Measurements from ENCODE around the gene STAT5B. TPM values are rescaled to one million over a fixed set of nuclear protein-coding genes. Genes with fewer than 3 reads are reported as not detected.

STAT5B gene
- total and polyA plus RNA-seq, 2 of the 13 experiments (the other 11 are each of a cell fraction or from before 2014, with no cell fraction given): 21.0 to 42.8 TPM

DNA sequence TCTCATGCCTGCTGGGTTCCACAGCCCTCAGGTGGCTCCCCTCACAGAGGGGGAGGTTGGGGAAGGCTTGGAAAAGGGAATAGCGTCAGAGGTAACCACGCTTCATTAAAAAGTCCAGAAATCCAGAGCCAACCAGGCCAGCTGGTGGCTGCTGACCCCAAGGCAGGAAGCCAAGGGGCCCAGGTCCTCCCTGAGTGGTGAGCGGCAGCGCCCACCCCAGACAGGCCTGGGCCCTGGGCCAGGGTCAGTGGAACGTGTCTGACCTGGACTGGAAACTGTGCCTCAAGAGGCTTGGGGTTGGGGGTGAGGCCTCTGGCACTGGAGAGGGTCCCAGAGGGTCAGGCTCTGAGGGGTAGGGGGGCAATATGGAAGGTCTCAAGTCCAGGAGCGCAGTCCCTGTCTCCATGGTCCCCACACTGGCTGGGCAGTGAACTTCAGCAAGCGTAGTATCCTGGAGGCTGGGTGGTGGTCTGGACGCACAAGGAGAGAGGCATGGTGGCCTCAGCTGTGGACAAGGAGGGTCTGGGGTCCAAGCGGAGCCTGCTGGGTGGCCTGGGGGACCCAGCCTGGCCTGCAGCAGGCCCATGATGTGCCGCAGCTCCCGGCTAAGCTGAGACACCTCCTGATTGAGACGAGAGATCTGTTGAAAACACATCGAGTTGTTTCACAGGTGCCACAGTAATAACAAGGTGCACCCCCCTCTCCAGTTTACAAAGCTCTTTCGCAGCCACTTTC lies 116.2 kb downstream of the STAT5B start (continued):
- TF ChIP-seq ZNF788 (CRISPR knock-in tag; IDR thresholded peaks at IDR 0.05; ENCODE audit: borderline replicate concordance): 0 out of 2 replicates have a peak, but pooled peaks have one; percentile 19

DNA sequence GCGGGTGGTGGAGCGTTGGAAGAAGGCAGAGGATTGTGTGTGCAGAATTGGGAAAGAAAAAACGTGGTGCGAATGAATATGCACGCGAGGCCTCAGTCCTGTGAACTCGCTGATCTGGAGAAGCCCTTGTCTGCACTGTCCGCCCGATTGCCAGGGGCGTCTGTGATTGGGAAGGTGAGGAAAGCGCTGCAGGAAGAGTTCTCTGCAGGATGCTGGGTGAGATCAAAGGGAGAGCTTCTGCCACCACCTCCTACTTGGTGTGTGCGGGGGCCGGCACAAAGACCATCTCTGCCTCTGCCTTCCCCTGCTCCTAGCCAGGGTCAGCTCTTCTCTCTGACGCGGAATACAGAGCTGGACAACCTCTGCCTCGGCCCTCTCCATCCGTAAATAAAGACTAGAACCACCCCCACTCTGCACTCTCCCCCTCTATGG lies 120.6 kb downstream of the STAT5B start:
- no TSS peak for BruUV-seq (replicated peaks)
- H3K9me3 ChIP-seq (ENCODE audit: low read length): no peaks in the 10 kb centered on the region
- no peaks in the 10 kb centered on the region; a peak in 1 of 5 replicates for H3K27me3 ChIP-seq (ENCODE audit: control insufficient read depth in 1 of 2, insufficient read depth in 2 of 2, low read length in 2 of 2)
- peaks cover 1 to 8% of the 10 kb centered on the region in 2 experiments; a peak in 2 of 5 replicates for H3K36me3 ChIP-seq (replicated peaks in 1 of 2; ENCODE audit: control insufficient read depth in 1 of 2, insufficient read depth in 2 of 2, low read length in 2 of 2)
- intact Hi-C loops (cut with micrococcal nuclease; ENCODE audit: unreplicated experiment): loop anchor here (5.0 kb wide), 1 partner anchor 33 kb away; the partner anchor contains the start of genes HSPB9 and KAT2A
- no peak overlapping the region for H3K9ac ChIP-seq (ENCODE audit: insufficient read depth, low read depth, low read length)
- peaks cover 56% of the 10 kb centered on the region for H3K4me1 ChIP-seq (ENCODE audit: insufficient read depth, low read length)
- POLR2A ChIA-PET: no interaction called here
- CTCF ChIA-PET (ENCODE audit: low intra/inter-chr PET ratio, low total read pairs): no interaction called here
- WGBS (ENCODE audit: low lambda C conversion rate): 77% methylated on average over 17 of the region's 17 CpGs
- no peak overlapping the region for H2AFZ ChIP-seq (ENCODE audit: low read length)
- peak overlapping the region; percentile 46 for H3K4me2 ChIP-seq (ENCODE audit: low read depth, low read length)
- ATAC-seq: no peak
- DNase-seq (ENCODE audit: low spot score): no peak
- in situ Hi-C loops (cut with HindIII; ENCODE audit: extremely low pct_ligation_motif_present, low pct_unique_long_range_greater_than_20kb): no loop called here
- no peak overlapping the region for H3K27ac ChIP-seq (ENCODE audit: extremely low read length, insufficient read depth, low read length)
- peaks cover 5% of the 10 kb centered on the region; the same call in 1 of the 2 replicates for H4K20me1 ChIP-seq (ENCODE audit: insufficient read depth, low read length)
- FAIRE-seq: no peak
- TF ChIP-seq ZNF616 (CRISPR knock-in tag; IDR thresholded peaks at IDR 0.05; ENCODE audit: low read depth) (0 out of 2 replicates have a peak, but pooled peaks have one; percentile 44), CHCHD3 (CRISPR knock-in tag; IDR thresholded peaks at IDR 0.05) (no peak), ZNF772 (CRISPR knock-in tag; IDR thresholded peaks at IDR 0.05) (0 out of 2 replicates have a peak, but pooled peaks have one; percentile 20), ZNF501 (CRISPR knock-in tag; IDR thresholded peaks at IDR 0.05) (0 out of 2 replicates have a peak, but pooled peaks have one; percentile 6), ZNF563 (CRISPR knock-in tag; IDR thresholded peaks at IDR 0.05) (peak; percentile 63; the same call in 1 of the 2 replicates), SRSF4 (IDR thresholded peaks at IDR 0.05; ENCODE audit: low read depth, low read length, poor library complexity, severe bottlenecking) (no peak), TCF12 (IDR thresholded peaks at IDR 0.05) (no peak), TCF12 (CRISPR knock-in tag; IDR thresholded peaks at IDR 0.05) (peak; percentile 32; the same call in 1 of the 2 replicates)
- TF ChIP-seq, protein P1, sequence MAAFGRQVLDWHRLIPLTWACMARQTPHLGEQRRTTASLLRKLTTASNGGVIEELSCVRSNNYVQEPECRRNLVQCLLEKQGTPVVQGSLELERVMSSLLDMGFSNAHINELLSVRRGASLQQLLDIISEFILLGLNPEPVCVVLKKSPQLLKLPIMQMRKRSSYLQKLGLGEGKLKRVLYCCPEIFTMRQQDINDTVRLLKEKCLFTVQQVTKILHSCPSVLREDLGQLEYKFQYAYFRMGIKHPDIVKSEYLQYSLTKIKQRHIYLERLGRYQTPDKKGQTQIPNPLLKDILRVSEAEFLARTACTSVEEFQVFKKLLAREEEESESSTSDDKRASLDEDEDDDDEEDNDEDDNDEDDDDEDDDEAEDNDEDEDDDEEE (CRISPR knock-in tag; IDR thresholded peaks at IDR 0.05): 0 out of 2 replicates have a peak, but pooled peaks have one; percentile 35
- TF ChIP-seq, protein P2, sequence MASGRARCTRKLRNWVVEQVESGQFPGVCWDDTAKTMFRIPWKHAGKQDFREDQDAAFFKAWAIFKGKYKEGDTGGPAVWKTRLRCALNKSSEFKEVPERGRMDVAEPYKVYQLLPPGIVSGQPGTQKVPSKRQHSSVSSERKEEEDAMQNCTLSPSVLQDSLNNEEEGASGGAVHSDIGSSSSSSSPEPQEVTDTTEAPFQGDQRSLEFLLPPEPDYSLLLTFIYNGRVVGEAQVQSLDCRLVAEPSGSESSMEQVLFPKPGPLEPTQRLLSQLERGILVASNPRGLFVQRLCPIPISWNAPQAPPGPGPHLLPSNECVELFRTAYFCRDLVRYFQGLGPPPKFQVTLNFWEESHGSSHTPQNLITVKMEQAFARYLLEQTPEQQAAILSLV (CRISPR knock-in tag; IDR thresholded peaks at IDR 0.05; ENCODE audit: borderline replicate concordance): no peak
- TF ChIP-seq, protein P3, sequence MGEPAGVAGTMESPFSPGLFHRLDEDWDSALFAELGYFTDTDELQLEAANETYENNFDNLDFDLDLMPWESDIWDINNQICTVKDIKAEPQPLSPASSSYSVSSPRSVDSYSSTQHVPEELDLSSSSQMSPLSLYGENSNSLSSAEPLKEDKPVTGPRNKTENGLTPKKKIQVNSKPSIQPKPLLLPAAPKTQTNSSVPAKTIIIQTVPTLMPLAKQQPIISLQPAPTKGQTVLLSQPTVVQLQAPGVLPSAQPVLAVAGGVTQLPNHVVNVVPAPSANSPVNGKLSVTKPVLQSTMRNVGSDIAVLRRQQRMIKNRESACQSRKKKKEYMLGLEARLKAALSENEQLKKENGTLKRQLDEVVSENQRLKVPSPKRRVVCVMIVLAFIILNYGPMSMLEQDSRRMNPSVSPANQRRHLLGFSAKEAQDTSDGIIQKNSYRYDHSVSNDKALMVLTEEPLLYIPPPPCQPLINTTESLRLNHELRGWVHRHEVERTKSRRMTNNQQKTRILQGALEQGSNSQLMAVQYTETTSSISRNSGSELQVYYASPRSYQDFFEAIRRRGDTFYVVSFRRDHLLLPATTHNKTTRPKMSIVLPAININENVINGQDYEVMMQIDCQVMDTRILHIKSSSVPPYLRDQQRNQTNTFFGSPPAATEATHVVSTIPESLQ (CRISPR knock-in tag; conservative IDR thresholded peaks at IDR 0.05): no peak
- peak overlapping the region in 1 of 3 experiments; percentile 39; a peak in 1 of 6 replicates for H3K4me3 ChIP-seq (replicated peaks in 1 of 3; ENCODE audit: insufficient read depth in 1 of 3, low read depth in 2 of 3, low read length in 3 of 3)
- H3K79me2 ChIP-seq (ENCODE audit: insufficient read depth, low read length): peaks cover 38% of the 10 kb centered on the region
